Germinal center (tissue), 1 donor: Measurements from ENCODE around the gene ATP5F1A.
"Not testable (repeated sequence)": the region's sequence is repeated elsewhere in the genome, so short reads cannot be mapped to it uniquely, and the experiment has no call there.

Source experiments
- DNase-seq: peaks from one replicate; pipeline ENCODE4 v3.0.0; 2012; ENCODE audit warnings: mixed read lengths, low spot score

ATP5F1A gene

DNA sequence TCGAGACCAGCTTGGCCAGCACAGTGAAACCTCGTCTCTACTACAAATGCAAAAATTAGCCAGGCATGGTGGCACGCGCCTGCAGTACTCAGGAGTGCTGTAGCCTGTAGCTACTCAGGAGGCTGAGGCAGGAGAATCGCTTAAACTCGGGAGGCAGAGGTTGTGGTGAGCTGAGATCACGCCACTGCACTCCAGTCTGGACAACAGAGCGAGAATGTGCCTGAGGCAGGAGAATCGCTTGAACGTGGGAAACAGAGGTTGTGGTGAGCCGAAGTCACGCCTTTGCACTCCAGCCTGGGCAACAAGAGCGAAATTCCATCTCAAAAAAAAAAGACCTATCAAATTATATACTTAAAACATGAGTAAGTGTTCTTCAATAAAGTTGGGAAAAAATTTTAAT is 50.7 kb downstream of the ATP5F1A start:
- DNase-seq: not testable (repeated sequence)

DNA sequence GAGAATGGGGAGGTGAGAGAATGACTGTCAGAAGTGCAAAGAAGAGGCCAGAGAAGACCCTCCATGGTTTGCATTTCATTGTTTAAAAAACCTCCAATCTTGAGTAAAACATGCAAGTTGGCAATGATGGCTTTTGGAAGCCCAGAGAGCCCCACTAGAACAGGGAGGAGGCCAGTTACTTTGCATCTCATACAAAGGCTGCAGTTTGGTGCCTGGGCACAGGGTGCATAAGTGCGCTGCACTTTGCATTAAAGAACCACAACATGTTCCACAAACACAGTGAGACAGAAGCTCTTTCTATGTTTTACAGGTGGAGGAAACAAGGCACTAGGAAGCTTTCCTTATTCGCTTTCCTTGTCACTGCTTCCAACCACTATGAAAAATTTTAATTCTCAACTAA is 51.4 kb downstream of the ATP5F1A start:
- no peak for DNase-seq

- no peak for DNase-seq
These were observed 52.0 kb downstream of the ATP5F1A start for GRCh38 chr18:46046126-46046525.

- DNase-seq: no peak
These were observed 55.4 kb downstream of the ATP5F1A start for GRCh38 chr18:46042571-46043123.

- no peak for DNase-seq
These were observed 57.4 kb downstream of the ATP5F1A start for GRCh38 chr18:46040747-46041104.

GRCh38 chr18:46040033-46040746 is 57.9 kb downstream of the ATP5F1A start:
- no peak for DNase-seq

- no peak for DNase-seq
These were observed 60.4 kb downstream of the ATP5F1A start for GRCh38 chr18:46037512-46038305.

- DNase-seq: no peak
These were observed 62.1 kb downstream of the ATP5F1A start for GRCh38 chr18:46035696-46036680.

DNA sequence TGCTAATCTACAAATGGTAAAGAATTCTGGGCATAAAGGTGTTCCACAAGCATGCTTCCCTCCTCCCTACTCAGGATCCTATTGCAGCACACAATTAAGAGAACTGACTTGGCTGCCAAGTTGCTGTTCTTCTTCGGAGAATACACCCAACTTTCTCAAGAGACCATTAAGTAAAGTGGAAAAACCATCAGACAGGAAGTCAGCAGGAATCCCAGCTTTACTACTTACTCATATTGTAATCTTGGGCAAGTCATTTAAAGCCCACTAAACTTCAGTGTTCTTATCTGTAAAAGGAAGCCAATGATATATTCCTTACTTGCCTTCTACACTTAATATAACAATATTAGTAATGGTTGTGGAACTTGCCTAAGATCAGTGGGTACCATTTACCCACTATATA is 63.9 kb downstream of the ATP5F1A start:
- DNase-seq: no peak

GRCh38 chr18:46031741-46032140 is 66.4 kb downstream of the ATP5F1A start:
- no peak for DNase-seq
